HEK293T (cell line): ENCODE measurements around the gene CD33.

ENCODE experiments used
- CTCF ChIA-PET: fragments of 350-600 bp; formaldehyde crosslinking; extraction: SDS; loops from one replicate; lab custom pipeline; 2021; ENCODE audit warnings: antibody characterized with exemption, inconsistent platforms; lab: Yijun Ruan, JAX
- POLR2A ChIA-PET: fragments of 350-600 bp; formaldehyde crosslinking; extraction: SDS; loops from one replicate; lab custom pipeline; 2020; ENCODE audit warnings: antibody characterized with exemption, inconsistent platforms; lab: Yijun Ruan, JAX
- DNase-seq: peaks from one replicate; pipeline ENCODE4 v3.0.0; 2012; ENCODE audit warnings: mixed read lengths; ENCODE audit errors: extremely low spot score
- ARNT ChIP-seq: fragments of 450-650 bp; IDR thresholded peaks from 2 replicates; pipeline ENCODE4 v1.6.1; 2017; ENCODE audit warnings: mild to moderate bottlenecking
- BHLHE40 ChIP-seq: fragments of 450-650 bp; IDR thresholded peaks from 2 replicates; pipeline ENCODE4 v1.6.1; 2016; ENCODE audit warnings: mild to moderate bottlenecking, moderate library complexity, borderline replicate concordance
- CTBP1 ChIP-seq: fragments of 450-650 bp; IDR thresholded peaks from 2 replicates; pipeline ENCODE4 v1.6.1; 2016; ENCODE audit warnings: borderline replicate concordance
- ELF4 ChIP-seq: fragments of 450-650 bp; IDR thresholded peaks from 2 replicates; pipeline ENCODE4 v1.6.1; 2017; ENCODE audit warnings: antibody characterized with exemption
- FOXA1 ChIP-seq: fragments of 450-650 bp; IDR thresholded peaks from 2 replicates; pipeline ENCODE4 v1.6.1; 2016; ENCODE audit warnings: mild to moderate bottlenecking
- FOXK2 ChIP-seq: fragments of 450-650 bp; IDR thresholded peaks from 2 replicates; pipeline ENCODE4 v1.6.1; 2016; ENCODE audit warnings: mild to moderate bottlenecking
- FOXM1 ChIP-seq: fragments of 450-650 bp; IDR thresholded peaks from 2 replicates; pipeline ENCODE4 v1.6.1; 2017; ENCODE audit warnings: mild to moderate bottlenecking, borderline replicate concordance
- HDGF ChIP-seq: fragments of 450-650 bp; IDR thresholded peaks from 2 replicates; pipeline ENCODE4 v1.6.1; 2017; ENCODE audit warnings: antibody characterized with exemption, borderline replicate concordance
- L3MBTL2 ChIP-seq: fragments of 450-650 bp; conservative IDR thresholded peaks from 2 replicates; pipeline ENCODE4 v1.6.1; 2016; ENCODE audit warnings: mild to moderate bottlenecking
- LEF1 ChIP-seq: fragments of 450-650 bp; IDR thresholded peaks from 2 replicates; pipeline ENCODE4 v1.6.1; 2017; ENCODE audit warnings: mild to moderate bottlenecking, borderline replicate concordance
- NFRKB ChIP-seq: fragments of 450-650 bp; IDR thresholded peaks from 2 replicates; pipeline ENCODE4 v1.6.1; 2016; ENCODE audit warnings: mild to moderate bottlenecking, moderate library complexity
- SP1 ChIP-seq: fragments of 450-650 bp; IDR thresholded peaks from 2 replicates; pipeline ENCODE4 v1.6.1; 2017
- SUZ12 ChIP-seq: fragments of 450-650 bp; IDR thresholded peaks from 2 replicates; pipeline ENCODE4 v1.6.1; 2016; ENCODE audit warnings: mild to moderate bottlenecking
- TARDBP ChIP-seq: fragments of 450-650 bp; IDR thresholded peaks from 2 replicates; pipeline ENCODE4 v1.6.1; 2016
- ZNF384 ChIP-seq: fragments of 450-650 bp; IDR thresholded peaks from 2 replicates; pipeline ENCODE4 v1.6.1; 2016
- TF ChIP-seq, protein P1 (sequence below): fragments of 450-650 bp; IDR thresholded peaks from 2 replicates; pipeline ENCODE4 v1.6.1; 2016

CD33 gene

GRCh38 chr19:51219307-51219706, 5.6 kb upstream of the CD33 start:
- POLR2A ChIA-PET = no interaction called here
- no peak for DNase-seq
- CTCF ChIA-PET = no interaction called here
- TF ChIP-seq FOXA1 (no peak), NFRKB (no peak), LEF1 (no peak), FOXM1 (no peak), TARDBP (no peak), FOXK2 (no peak), BHLHE40 (no peak), HDGF (no peak), ARNT (no peak), ZNF384 (no peak), L3MBTL2 (no peak)
- TF ChIP-seq, protein P1, sequence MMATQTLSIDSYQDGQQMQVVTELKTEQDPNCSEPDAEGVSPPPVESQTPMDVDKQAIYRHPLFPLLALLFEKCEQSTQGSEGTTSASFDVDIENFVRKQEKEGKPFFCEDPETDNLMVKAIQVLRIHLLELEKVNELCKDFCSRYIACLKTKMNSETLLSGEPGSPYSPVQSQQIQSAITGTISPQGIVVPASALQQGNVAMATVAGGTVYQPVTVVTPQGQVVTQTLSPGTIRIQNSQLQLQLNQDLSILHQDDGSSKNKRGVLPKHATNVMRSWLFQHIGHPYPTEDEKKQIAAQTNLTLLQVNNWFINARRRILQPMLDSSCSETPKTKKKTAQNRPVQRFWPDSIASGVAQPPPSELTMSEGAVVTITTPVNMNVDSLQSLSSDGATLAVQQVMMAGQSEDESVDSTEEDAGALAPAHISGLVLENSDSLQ = no peak

- DNase-seq = no peak
- CTCF ChIA-PET = no interaction called here
- POLR2A ChIA-PET = no interaction called here
- TF ChIP-seq NFRKB (no peak), CTBP1 (no peak), FOXM1 (no peak), ELF4 (no peak), BHLHE40 (no peak), FOXK2 (no peak), HDGF (no peak), FOXA1 (no peak), TARDBP (no peak), LEF1 (no peak), ARNT (no peak), SP1 (no peak), SUZ12 (no peak), ZNF384 (no peak)
- TF ChIP-seq, protein P1 = no peak
Observed at GRCh38 chr19:51219971-51220370, 4.9 kb upstream of the CD33 start.

GRCh38 chr19:51220996-51221395, 3.9 kb upstream of the CD33 start:
- no peak for DNase-seq
- POLR2A ChIA-PET = no interaction called here
- no peak for TF ChIP-seq CTBP1
- CTCF ChIA-PET = no interaction called here

DNA sequence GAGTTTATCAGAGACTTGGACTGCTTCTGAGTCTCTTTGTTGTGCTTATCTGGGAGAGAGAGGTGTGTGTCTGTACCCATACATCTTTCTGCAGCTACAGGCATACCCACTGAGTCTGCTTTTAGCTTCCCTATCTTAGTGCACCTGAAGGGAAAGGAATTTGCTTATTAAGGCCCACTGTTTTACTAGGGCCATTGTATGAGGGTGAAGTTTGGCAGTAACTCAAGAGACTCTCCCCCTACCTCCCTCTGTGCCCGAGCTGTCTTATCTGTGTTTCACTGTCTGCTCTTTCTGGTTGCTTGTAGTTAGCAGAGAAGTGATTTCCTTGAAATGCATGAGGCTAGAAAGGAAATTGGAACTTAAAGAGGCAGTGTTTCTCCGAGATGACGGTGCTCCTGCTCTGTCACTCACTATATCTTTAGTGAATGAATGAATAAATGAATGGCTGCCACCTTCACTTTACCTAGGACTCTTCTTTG, 678 bp upstream of the CD33 start:
- DNase-seq = no peak
- ChIA-PET POLR2A (no interaction called here), CTCF (no interaction called here)

GRCh38 chr19:51226067-51226466, 1.2 kb downstream of the CD33 start:
- TF ChIP-seq TARDBP (no peak), BHLHE40 (no peak), SUZ12 (no peak), CTBP1 (no peak), ARNT (no peak), SP1 (no peak), L3MBTL2 (no peak), FOXA1 (no peak), ELF4 (no peak), LEF1 (no peak), FOXM1 (no peak), ZNF384 (no peak), HDGF (no peak), FOXK2 (no peak), NFRKB (no peak)
- TF ChIP-seq, protein P1 = no peak
- no peak for DNase-seq
- ChIA-PET CTCF (no interaction called here), POLR2A (no interaction called here)

More for the DNA sequence above, 678 bp upstream of the CD33 start:
- TF ChIP-seq HDGF (no peak), L3MBTL2 (no peak), NFRKB (no peak), SP1 (no peak), TARDBP (no peak), CTBP1 (no peak), FOXK2 (no peak), ARNT (no peak), ELF4 (no peak), FOXA1 (no peak), SUZ12 (no peak), FOXM1 (no peak), ZNF384 (no peak), BHLHE40 (no peak)

DNA sequence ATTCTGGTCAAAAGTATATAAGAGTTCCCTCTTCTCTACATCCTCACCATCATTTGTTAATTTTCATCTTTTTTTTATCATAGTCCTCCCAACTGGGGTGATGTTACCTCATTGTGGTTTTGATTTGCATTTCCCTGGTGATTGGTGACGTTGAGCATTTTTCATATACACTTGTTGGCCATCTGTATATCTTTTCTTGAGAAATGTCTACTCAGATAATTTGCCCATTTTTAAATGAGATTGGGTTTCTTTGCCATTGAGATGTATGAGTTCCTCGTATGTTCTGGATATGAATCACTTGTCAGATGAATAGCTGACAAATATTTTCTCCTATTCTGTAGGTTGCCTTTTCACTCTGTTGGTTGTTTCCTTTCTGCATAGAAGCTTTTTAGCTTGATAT, 2.4 kb downstream of the CD33 start:
- DNase-seq = no peak
- CTCF ChIA-PET = no interaction called here
- POLR2A ChIA-PET = no interaction called here
- TF ChIP-seq ELF4 (no peak), FOXM1 (no peak), L3MBTL2 (no peak), NFRKB (no peak), ARNT (no peak), TARDBP (no peak), SP1 (no peak), BHLHE40 (no peak), HDGF (no peak)

- ChIA-PET CTCF (no interaction called here), POLR2A (no interaction called here)
- TF ChIP-seq BHLHE40 = no peak
- TF ChIP-seq CTBP1 = no peak
- TF ChIP-seq LEF1 = no peak
- no peak for TF ChIP-seq TARDBP
- TF ChIP-seq L3MBTL2 = no peak
- no peak for TF ChIP-seq FOXA1
- TF ChIP-seq ZNF384 = no peak
- TF ChIP-seq SP1 = no peak
- no peak for TF ChIP-seq SUZ12
- TF ChIP-seq ELF4 = no peak
- TF ChIP-seq ARNT = no peak
- TF ChIP-seq HDGF = no peak
- no peak for TF ChIP-seq NFRKB
- TF ChIP-seq FOXM1 = no peak
- TF ChIP-seq, protein P1 = no peak
- TF ChIP-seq FOXK2 = no peak
- DNase-seq = no peak
Observed at GRCh38 chr19:51227966-51228365, 3.1 kb downstream of the CD33 start.
